Subcutaneous adipose tissue (tissue), 4 donors: Measurements from ENCODE around the gene DGKQ. TPM values are rescaled to one million over a fixed set of nuclear protein-coding genes. Genes with fewer than 3 reads are reported as not detected.

Experiments
- CTCF ChIP-seq: fragments of 450-650 bp; IDR thresholded peaks from one replicate; pipeline ENCODE4 v1.5.1; 2016; ENCODE audit warnings: low read depth, mild to moderate bottlenecking, control low read depth, antibody characterized with exemption, moderate library complexity
- total RNA-seq, 4 donors: library from RNA; depleted of rRNA; stranded (reverse); fragments of >200 nt; gene quantifications; one replicate each; pipeline ENCODE4 v1.1.0, GENCODE V29; 2016

DGKQ gene
- total RNA-seq, 4 donors from 2014 or later = 2.9 to 12.2 (median 5.5) TPM

DNA sequence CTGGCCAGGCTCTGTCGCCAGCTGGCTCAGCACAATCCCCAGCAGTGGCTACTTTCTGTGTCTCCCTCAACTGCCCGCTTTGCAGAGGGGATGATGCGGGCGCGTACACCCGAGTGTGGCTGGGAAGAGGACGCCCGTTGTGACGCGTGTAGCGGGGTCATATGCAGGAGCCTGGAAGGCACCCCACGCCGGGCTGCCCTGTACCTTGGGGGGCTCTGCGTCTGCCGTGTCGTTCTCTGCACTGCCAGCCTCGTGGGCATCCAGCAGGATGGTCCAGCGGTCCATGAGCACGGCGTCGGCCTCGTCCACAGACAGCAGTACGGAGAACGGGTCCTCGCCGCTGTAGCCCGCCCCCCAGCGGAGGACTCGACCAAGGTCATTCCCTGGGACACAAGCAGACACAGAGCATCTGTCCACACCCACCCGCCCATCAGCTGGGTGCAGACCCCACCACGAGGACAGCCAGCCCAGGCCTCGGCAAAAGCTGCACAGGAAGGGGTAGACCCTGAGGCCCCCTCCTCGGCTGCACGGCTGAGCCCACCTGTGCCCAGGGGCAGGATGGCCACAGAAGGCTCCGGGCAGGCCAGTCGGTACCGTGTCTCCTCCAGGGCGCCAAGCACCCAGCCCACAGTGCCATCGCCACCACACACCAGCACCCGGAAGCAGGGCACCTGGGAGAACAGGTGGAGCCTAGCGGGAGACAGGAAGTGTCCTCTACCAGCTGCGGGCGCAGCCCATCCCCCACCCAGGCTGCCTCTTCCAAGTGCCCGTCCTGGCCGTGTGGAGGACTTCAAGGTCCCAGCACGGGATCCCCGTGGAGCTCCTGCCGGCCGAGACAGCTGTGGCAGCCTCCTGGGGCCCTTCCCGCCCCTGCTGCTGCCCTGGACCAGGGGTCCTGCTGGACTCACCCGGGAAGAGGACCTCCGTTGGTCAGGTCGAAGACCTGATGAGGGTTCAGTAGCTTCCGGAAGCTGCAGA is 10.8 kb downstream of the DGKQ start:
- TF ChIP-seq CTCF = no peak

DNA sequence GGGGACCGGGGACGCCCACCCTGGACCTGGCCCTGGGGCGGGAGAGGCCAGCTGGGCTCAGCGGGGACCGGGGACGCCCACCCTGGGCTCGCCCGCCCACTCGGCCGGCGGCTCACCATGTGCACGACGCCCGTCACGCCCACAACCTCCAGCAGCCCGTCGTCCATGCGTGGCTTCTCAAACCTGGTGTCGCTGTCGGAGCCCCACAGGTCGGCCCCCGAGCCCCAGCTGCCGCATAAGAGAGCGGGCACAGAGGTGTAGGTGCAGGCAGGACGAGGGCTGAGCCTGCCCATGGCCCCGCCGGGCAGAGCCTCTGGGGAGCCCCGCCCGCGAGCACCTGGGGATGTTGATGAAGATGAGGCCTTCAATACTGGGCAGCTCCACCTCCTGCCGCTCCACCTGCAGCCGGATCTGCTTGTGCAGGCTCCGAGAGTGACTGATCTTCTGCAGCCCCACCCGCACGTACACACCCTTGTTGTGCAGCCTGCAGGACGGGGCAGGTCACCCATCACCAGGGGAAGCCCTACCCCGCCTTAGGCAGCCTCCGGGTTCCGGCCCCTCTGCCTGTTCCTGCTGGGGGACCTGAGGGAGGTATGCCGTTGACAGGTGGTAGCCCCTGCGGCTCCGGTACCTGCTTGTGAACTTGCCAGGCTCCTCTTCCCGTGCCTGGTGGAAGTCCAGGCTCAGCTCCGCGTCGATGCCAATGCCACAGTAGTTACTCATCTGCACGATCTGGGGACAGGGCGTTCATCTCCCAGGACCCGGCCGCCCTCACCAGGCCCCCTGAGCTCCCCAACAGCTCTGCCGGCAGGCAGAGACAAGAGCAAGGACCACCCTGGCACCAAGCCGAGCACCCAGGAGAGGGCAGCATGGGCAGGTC is 11.8 kb downstream of the DGKQ start:
- TF ChIP-seq CTCF = no peak

DNA sequence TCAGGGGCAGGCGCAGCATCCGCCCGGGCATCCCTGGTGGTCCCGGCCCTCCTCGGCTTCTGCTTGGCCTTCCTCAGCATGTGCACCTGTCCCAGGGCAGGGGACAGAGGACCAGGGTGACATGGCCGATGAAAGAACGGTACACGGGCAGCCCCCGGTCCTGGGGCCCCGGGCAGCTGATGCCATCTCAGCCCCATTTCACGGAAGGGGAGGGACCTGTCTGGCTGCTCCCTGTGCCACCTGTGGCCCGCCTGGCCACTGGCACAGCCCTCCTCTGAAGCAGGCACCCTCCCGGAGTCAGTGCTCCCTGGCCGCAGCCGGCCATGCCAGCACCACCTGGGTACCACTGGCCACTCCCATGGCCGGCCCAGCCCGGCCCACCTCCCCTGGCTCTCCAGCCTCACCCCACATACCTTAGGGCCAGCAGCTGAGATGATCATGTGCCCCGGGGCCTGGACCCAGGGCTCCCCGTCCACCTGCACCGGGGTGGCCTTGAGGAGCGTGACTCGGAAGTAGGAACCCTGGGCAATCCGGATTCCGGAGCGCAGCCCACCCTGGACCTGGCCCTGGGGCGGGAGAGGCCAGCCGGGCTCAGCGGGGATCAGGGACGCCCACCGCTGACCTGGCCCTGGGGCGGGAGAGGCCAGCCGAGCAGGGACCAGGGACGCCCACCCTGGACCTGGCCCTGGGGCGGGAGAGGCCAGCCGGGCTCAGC is 12.6 kb downstream of the DGKQ start:
- TF ChIP-seq CTCF = no peak

GRCh38 chr4:960140-960635 is 13.2 kb downstream of the DGKQ start:
- TF ChIP-seq CTCF = no peak

DNA sequence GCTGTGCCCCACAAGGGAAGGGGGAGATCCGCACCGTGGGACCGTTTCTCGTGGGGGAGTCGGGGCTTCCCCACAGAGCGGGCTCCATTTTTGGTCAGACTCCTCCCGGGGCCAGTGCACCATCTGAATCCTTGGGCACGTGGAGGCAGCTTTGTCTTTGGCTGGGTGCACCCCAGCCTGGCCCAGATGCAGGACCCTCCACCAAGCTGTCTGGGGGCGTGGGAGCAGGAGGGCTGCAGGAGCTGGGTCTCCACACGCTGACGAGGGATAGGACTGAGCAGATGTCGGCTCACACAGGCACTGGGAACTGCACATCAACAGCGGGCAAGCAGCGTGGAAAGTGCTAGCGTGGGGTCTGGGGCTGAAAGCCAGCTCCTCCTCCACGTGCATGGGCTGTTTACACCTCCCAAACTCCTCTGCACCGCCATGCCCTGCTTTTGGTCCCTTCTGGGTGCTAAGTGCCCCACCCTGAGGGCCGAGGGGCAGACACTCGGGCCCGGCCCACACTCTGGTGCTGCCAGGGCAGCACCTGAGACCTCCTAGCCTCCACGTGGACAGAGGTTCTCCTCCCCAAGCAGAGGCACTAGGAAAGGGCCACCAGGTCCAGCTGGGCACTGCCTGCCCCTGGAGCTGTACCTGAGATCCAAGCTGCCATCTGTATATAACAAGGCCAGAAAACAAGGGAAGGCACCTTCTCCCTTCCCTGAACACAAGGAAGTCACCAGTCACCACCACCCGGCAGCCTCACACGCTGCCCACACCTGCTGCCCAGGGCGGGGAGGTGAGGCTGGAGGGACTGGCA is 13.8 kb downstream of the DGKQ start:
- no peak for TF ChIP-seq CTCF

DNA sequence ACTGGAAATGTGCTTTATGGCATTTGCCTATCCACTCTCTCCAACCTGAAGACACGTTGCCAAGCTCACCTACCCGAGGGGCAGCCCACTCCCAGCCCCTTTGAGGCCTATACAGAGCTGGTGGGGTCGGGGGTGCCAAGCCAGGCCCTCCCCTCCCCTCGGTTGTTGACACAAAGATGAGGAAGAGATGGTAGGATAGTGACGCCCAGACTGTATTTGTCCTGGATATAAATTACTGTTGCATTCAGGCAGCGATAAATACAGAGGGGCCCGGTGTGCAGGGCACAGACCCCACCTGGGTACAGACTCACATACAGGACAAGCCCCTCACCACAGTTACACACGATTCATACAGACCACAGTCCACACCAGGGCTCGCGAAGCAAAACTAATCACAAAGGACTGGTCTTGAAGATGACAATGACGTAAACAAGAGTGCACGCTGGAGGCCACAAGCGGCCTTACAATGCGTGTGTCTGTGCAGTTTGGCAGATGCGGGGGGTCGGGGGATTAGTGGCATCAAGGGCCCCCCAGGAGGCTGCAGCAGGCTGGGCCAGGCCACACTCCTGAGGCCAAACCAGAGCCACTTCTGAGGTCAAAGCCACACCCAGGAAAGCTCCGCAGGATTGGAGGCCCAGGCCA is 14.6 kb downstream of the DGKQ start:
- TF ChIP-seq CTCF = no peak
